HG02852 (cell line): ENCODE data around the gene ARMH1.
A peak's percentile ranks its signal among the peaks of the same experiment; 100 is the strongest.
"Not testable (repeated sequence)": the region's sequence is repeated elsewhere in the genome, so short reads cannot be mapped to it uniquely, and the experiment has no call there.

Experiments
- ATAC-seq: cut with Tn5 transposase; IDR thresholded peaks from one replicate; pipeline ENCODE4 v1.9.1; 2021; ENCODE audit warnings: mild to moderate bottlenecking, moderate library complexity; ENCODE audit not compliant: unreplicated experiment

ARMH1 gene

GRCh38 chr1:44693159-44693558 is 18.6 kb downstream of the ARMH1 start:
- ATAC-seq = no peak

GRCh38 chr1:44693900-44694299 is 19.4 kb downstream of the ARMH1 start:
- ATAC-seq = no peak

GRCh38 chr1:44694863-44695478 is 20.5 kb downstream of the ARMH1 start:
- peak; percentile 82 for ATAC-seq

- ATAC-seq = no peak
These were observed 21.2 kb downstream of the ARMH1 start for GRCh38 chr1:44695671-44696070.

DNA sequence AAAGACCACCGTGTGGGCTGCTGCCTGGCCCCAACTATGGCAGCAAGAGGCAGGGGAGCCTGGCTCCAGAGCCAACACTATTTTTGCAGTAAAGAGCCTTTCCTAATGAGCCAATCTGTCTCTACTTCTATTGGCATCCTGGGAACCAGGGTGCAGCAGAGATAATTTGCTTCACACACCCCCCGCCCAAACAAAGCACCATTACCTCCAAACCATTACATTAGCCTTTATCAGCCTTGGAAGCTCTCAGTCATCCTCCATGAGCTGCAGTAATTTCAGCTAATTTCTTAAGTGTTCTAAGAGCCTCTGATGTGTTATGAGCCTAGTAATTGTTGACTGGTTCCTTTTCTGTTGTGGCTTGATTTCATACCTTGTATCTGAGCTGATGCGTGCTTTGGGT is 21.6 kb downstream of the ARMH1 start:
- ATAC-seq = no peak

- no peak for ATAC-seq
These were observed 22.4 kb downstream of the ARMH1 start for GRCh38 chr1:44696789-44697345.

DNA sequence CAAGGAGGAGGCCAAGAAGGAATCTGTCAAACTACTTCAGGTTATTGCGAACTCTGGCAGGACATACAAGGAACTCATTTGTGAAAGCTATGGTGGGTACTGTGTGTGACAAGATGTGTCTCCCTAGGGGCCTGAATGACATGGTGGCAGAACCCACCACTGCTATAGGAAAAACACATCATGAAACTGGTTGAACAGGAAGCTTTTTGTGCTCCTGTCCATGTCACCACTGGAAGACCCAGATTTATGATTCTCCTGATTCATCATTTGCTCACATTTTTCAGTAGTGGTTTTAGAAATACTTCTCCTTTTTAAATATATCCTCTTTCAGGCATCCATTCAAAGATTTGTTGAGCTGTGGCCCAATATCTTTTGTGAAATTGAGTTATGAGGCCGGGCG is 23.6 kb downstream of the ARMH1 start:
- ATAC-seq = no peak

DNA sequence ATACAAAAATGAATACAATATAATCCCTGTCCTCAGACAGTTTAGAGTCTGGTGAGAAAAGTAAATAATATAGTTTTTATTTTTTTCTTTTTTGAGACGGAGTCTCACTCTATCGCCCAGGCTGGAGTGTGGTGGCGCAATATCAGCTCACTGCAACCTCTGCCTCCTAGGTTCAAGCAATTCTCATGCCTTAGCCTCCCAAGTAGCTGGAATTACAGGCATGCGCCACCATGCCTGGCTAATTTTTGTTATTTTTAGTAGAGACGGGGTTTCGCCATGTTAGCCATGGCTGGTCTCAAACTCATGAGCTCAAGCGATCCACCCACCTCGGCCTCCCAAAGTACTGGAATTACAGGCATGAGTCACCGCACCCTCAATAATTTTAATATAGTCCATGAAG is 24.9 kb downstream of the ARMH1 start:
- ATAC-seq = not testable (repeated sequence)

DNA sequence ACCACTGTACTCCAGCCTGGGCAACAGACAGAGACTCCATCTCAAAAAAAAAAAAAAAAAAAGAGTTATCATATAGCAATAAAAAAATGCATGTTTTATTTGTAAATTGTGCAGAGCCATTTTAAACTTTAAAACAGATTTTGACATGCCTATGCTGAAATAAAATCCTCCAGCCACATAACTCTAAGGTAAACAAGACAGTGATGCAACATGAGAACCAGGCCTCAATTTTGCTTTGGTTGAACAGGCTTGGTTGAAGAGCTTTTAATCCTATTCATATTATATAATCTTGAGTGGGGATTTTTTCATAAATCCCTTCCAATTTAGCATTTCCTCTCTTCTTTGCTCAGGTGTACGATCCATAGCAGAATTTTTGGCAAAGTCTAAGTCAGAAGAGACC is 26.1 kb downstream of the ARMH1 start:
- ATAC-seq = no peak

- no peak for ATAC-seq
These were observed 26.6 kb downstream of the ARMH1 start for GRCh38 chr1:44701141-44701573.

DNA sequence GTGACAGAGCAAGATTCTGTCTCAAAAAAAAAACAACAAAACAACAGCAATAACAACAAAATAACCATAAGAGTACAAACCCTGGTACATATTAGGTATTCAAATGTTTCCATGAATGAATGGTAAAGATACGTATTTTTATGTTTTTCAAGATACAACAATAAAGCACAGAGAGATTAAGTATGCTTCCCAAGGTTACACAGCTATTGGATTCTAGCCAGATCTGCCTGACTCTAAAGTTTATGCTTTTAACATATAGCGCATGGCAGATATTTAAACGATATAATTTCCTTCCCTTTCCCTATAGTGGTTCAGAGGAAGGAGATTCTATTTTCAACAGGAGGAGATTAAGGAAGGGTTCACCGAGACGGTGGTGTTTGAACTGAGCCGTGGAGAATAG is 31.0 kb downstream of the ARMH1 start:
- ATAC-seq = no peak

GRCh38 chr1:44705938-44706337 is 31.4 kb downstream of the ARMH1 start:
- ATAC-seq = no peak

DNA sequence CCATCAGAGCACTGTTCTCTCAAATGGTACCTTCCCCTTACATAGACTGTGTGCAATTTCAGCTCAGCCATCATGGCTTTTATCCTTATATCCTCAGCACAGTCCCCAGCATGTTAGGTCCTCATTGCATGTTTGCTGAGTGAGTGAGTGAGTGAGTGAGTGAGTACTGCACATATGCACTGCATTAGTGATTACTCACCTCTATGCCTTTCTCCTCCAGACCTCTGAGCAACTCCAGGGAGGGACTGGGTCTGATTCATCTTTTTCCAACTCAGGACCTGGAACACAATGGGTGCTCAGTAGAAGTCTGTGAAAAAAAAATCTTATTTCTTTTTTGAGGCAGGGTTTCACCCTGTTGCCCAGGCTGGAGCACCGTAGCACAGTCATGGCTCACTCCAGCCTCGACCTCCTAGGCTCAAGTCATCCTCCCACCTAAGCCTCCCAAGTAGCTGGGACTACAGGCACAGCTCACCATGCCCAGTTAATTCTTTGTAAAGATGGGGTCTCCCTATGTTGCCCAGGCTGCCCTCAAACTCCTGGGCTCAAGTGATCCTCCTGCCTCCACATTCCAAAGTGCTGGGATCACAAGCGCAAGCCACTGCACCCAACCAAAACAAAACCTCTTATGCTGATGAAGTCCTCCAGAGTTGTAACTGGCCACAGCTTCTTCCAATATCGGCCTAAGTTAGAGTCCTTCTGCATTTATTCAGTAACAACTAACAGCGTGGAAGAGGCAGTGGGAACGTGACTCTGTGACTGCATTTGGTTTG is 32.8 kb downstream of the ARMH1 start:
- ATAC-seq = no peak

DNA sequence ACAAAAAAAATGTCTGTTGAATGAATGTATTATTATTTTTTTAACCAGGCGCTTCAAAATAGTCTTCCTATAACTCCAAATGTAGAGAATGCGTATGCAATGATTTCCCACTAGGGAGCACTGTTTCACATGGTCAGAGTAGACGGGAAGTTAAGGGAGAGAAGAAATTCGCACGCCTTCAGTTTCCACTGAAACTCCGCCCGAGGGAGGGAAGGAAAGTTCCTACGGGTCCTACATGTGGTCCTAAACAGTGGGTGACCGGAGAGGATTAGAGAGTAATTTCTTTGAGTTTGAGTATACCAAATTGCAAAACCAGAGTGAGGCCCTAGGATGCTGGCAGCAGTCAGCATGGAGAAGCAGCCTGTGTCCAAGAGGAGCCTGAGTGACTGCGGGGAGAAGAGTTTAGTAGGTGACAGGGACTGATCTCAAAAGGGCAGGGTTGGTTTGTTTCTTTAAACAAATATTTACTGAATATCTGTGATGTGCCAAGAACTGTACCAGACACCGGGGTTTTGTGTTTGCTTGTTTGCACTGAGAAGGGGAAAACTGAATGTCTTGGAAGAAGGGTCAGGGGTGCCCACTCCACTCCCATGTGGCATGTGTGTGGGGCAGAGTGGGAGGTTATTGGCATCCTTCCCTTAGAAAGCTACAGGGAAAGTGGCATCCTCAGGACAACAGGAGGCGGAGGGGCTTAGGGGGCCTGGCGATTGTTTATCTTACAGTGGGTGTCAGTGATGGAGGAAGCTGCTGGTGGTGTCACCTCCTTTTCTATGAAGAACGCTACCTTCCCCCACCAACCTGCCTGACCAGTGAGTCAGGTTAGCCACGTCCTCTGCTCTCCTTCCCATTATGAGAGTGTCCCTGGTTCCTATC is 33.7 kb downstream of the ARMH1 start:
- no peak for ATAC-seq

- peak; percentile 61 for ATAC-seq
These were observed 38.8 kb downstream of the ARMH1 start for GRCh38 chr1:44713321-44713781.

GRCh38 chr1:44714532-44714931 is 40.0 kb downstream of the ARMH1 start:
- no peak for ATAC-seq

DNA sequence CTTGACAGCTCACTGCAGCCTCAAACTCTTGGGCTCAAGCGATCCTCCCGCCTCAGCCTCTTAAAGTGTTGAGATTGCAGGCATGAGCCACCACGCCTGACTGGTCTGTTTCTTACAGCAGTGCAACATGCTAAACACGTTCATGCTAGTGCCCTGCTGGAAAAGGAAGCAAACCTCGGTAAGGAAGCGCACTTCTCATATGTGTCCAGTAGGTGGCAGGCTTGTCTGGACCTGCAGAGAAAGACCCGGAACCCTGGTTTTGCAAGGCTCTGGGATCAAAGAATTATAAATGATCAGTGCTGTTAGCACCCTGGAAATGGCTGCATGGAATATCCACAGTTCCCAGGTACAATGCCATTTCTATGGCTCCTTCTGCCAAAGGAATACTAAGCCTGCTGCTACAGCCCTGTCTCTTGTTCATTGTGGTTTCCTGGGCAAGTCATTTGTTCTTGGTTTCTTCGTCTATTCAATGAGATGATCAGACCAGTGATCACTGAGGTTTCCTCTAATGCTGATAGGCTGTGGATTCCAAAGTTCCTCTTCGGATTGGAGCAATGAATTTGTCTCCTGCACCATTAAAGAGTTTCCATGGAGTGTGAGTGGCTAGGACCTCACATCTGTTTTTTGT is 40.5 kb downstream of the ARMH1 start:
- ATAC-seq = no peak

DNA sequence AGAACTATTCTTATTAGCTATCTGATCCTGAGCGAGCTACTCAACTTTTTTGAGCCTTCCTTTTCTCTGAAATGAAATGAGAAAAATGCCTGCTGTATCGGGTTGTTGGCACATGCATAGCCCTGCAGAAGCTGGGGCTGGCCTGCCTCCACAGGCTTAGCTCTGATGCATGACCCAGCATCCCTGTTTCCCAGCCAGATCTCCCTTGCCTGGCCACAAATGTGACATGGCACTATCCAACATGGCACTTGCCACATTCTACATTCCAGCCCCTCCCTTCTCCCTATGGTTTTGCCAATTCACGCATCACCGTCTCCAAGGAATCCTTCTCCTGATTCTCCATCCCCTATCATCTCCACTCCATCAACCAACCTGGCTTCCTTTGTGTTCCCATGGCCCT is 42.6 kb downstream of the ARMH1 start:
- no peak for ATAC-seq

- ATAC-seq = no peak
These were observed 43.1 kb downstream of the ARMH1 start for GRCh38 chr1:44717653-44718052.

DNA sequence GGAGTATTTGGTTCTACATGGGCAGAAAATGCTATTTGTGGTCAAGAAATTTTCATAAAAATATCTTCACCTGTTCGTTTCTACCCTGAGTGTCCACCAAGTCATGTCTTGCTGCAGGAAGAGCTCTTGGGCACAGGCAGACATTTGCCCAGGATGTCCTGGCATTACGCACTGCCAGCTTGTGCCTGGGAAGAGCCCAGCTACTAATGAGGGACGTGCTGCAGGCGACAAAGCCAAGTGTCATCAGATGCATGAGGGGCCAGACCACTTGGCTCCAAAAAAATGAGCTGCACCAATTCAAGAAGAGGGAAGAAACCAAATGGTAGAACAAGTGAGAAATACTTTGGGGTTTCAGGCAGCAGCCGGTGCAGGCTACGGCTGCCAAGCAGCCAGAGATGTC is 43.6 kb downstream of the ARMH1 start:
- no peak for ATAC-seq

- ATAC-seq = no peak
These were observed 44.8 kb downstream of the ARMH1 start for GRCh38 chr1:44719318-44719717.
